SK-N-SH treated with all-trans-retinoic acid at 6 μM for 48 hours (cell line): ENCODE results near the gene NUDT7.

Experiments
- ATAC-seq: fragments of 200-7000 bp; cut with Tn5 transposase; 3 replicates; pipeline ENCODE4 v1.9.1; 2020; ENCODE audit warnings: mild to moderate bottlenecking, moderate library complexity
- BACH2 ChIP-seq: fragments of 250-450 bp; sonication (Bioruptor Pico); IDR thresholded peaks from 2 replicates; pipeline ENCODE4 v1.9.0; 2021; ENCODE audit warnings: mild to moderate bottlenecking, borderline replicate concordance
- ESRRG ChIP-seq: fragments of 250-450 bp; sonication (Bioruptor Pico); IDR thresholded peaks from 2 replicates; pipeline ENCODE4 v1.6.1; 2021; ENCODE audit warnings: mild to moderate bottlenecking
- GLIS3 ChIP-seq: fragments of 250-450 bp; sonication (Bioruptor Pico); IDR thresholded peaks from 2 replicates; pipeline ENCODE4 v1.5.0; 2020; ENCODE audit warnings: mild to moderate bottlenecking, moderate library complexity
- ISL1 ChIP-seq: fragments of 250-450 bp; sonication (Bioruptor Pico); IDR thresholded peaks from 2 replicates; pipeline ENCODE4 v2.1.2; 2022; ENCODE audit warnings: mild to moderate bottlenecking, moderate library complexity
- OSR1 ChIP-seq: fragments of 250-450 bp; sonication (Bioruptor Pico); IDR thresholded peaks from 2 replicates; pipeline ENCODE4 v1.8.0; 2022; ENCODE audit warnings: moderate library complexity, mild to moderate bottlenecking, inconsistent platforms
- POU6F1 ChIP-seq: fragments of 250-450 bp; sonication (Bioruptor Pico); IDR thresholded peaks from 2 replicates; pipeline ENCODE4 v1.8.0; 2021; ENCODE audit warnings: low read depth, mild to moderate bottlenecking, moderate library complexity, borderline replicate concordance
- PPARA ChIP-seq: fragments of 250-450 bp; sonication (Bioruptor Pico); IDR thresholded peaks from 2 replicates; pipeline ENCODE4 v1.5.0; 2020; ENCODE audit warnings: mild to moderate bottlenecking, borderline replicate concordance
- RARB ChIP-seq: fragments of 250-450 bp; sonication (Bioruptor Pico); IDR thresholded peaks from 2 replicates; pipeline ENCODE4 v1.8.0; 2021; ENCODE audit warnings: mild to moderate bottlenecking, moderate library complexity
- SNAI2 ChIP-seq: fragments of 250-450 bp; sonication (Bioruptor Pico); IDR thresholded peaks from 2 replicates; pipeline ENCODE4 v1.5.0; 2020; ENCODE audit warnings: mild to moderate bottlenecking, moderate library complexity
- TCF4 ChIP-seq: fragments of 250-450 bp; sonication (Bioruptor Pico); IDR thresholded peaks from 2 replicates; pipeline ENCODE4 v1.8.0; 2021; ENCODE audit warnings: mild to moderate bottlenecking, moderate library complexity, borderline replicate concordance
- TSHZ2 ChIP-seq: fragments of 250-450 bp; sonication (Bioruptor Pico); IDR thresholded peaks from 2 replicates; pipeline ENCODE4 v1.5.0; 2020; ENCODE audit warnings: mild to moderate bottlenecking, moderate library complexity
- ZC3H10 ChIP-seq: fragments of 250-450 bp; sonication (Bioruptor Pico); IDR thresholded peaks from 2 replicates; pipeline ENCODE4 v1.5.1; 2021; ENCODE audit warnings: mild to moderate bottlenecking, moderate library complexity
- ZFP3 ChIP-seq: fragments of 250-450 bp; sonication (Bioruptor Pico); IDR thresholded peaks from 2 replicates; pipeline ENCODE4 v1.5.0; 2020; ENCODE audit warnings: mild to moderate bottlenecking, moderate library complexity
- ZNF565 ChIP-seq: fragments of 450-650 bp; formaldehyde crosslinking; conservative IDR thresholded peaks from 2 replicates; pipeline ENCODE4 v1.5.0; 2020; ENCODE audit warnings: low read depth, mild to moderate bottlenecking, moderate library complexity
- ZNF70 ChIP-seq: fragments of 450-650 bp; formaldehyde crosslinking; IDR thresholded peaks from 2 replicates; pipeline ENCODE4 v1.5.0; 2020; ENCODE audit warnings: mild to moderate bottlenecking, moderate library complexity
- ZNF8 ChIP-seq: fragments of 450-650 bp; formaldehyde crosslinking; IDR thresholded peaks from 2 replicates; pipeline ENCODE4 v1.5.0; 2020; ENCODE audit warnings: mild to moderate bottlenecking, moderate library complexity
- TF ChIP-seq, protein P1 (sequence below): fragments of 250-450 bp; sonication (Bioruptor Pico); IDR thresholded peaks from 2 replicates; pipeline ENCODE4 v1.8.0; 2020; ENCODE audit warnings: mild to moderate bottlenecking, moderate library complexity, borderline replicate concordance
- TF ChIP-seq, protein P2 (sequence below): fragments of 250-450 bp; sonication (Bioruptor Pico); IDR thresholded peaks from 2 replicates; pipeline ENCODE4 v1.5.1; 2020; ENCODE audit warnings: low read depth, mild to moderate bottlenecking, moderate library complexity
- TF ChIP-seq, protein P3 (sequence below): fragments of 250-450 bp; sonication (Bioruptor Pico); IDR thresholded peaks from 2 replicates; pipeline ENCODE4 v1.5.1; 2021; ENCODE audit warnings: mild to moderate bottlenecking, moderate library complexity

Gene NUDT7

GRCh38 chr16:77715145-77715544, 7.2 kb upstream of the NUDT7 start (continued):
- TF ChIP-seq, protein P1, sequence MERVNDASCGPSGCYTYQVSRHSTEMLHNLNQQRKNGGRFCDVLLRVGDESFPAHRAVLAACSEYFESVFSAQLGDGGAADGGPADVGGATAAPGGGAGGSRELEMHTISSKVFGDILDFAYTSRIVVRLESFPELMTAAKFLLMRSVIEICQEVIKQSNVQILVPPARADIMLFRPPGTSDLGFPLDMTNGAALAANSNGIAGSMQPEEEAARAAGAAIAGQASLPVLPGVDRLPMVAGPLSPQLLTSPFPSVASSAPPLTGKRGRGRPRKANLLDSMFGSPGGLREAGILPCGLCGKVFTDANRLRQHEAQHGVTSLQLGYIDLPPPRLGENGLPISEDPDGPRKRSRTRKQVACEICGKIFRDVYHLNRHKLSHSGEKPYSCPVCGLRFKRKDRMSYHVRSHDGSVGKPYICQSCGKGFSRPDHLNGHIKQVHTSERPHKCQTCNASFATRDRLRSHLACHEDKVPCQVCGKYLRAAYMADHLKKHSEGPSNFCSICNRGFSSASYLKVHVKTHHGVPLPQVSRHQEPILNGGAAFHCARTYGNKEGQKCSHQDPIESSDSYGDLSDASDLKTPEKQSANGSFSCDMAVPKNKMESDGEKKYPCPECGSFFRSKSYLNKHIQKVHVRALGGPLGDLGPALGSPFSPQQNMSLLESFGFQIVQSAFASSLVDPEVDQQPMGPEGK (CRISPR knock-in tag), result no peak
- TF ChIP-seq TSHZ2 (CRISPR knock-in tag), result no peak
- TF ChIP-seq, all 23 proteins: peak for 0

DNA sequence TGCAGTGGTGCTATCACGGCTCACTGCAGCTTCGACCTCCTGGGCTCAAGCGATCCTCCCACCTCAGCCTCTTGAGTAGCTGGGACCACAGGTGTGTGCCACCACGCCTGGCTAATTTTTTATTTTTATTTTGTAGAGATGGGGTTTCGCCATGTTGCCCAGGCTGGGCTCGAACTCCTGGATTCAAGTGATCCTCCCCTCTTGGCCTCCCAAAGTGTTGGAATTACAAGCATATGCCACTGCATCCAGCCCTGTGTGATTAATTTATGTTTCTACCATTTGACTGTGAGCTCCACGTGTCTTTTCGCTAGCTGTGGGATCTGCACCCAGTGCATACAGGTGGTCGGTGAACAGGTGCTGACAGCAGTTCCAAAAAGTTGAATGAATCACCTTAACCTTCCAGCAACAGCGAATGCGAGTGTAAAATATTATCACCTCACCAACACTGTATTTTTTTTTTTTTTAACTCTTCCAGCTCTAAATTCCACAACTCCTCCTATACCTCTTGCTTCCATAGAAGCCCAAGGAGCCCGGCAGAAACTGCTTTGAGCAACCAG, 484 bp upstream of the NUDT7 start:
- TF ChIP-seq SNAI2 (CRISPR knock-in tag) (no peak), TCF4 (CRISPR knock-in tag) (no peak), BACH2 (CRISPR knock-in tag) (no peak), PPARA (CRISPR knock-in tag) (no peak), ZNF8 (CRISPR knock-in tag) (no peak), OSR1 (CRISPR knock-in tag) (no peak), ZC3H10 (no peak), ZFP3 (CRISPR knock-in tag) (no peak)
- no peak for ATAC-seq

GRCh38 chr16:77723108-77723514, 797 bp downstream of the NUDT7 start:
- ATAC-seq, result peak; percentile 55
- TF ChIP-seq ZNF70 (CRISPR knock-in tag) (no peak), TCF4 (CRISPR knock-in tag) (peak; percentile 26; the same call in 1 of the 2 replicates)
- TF ChIP-seq, all 23 proteins: peak for 1

- no peak for ATAC-seq
- TF ChIP-seq GLIS3 (CRISPR knock-in tag), result no peak
- no peak for TF ChIP-seq ZNF565
- TF ChIP-seq, protein P2, sequence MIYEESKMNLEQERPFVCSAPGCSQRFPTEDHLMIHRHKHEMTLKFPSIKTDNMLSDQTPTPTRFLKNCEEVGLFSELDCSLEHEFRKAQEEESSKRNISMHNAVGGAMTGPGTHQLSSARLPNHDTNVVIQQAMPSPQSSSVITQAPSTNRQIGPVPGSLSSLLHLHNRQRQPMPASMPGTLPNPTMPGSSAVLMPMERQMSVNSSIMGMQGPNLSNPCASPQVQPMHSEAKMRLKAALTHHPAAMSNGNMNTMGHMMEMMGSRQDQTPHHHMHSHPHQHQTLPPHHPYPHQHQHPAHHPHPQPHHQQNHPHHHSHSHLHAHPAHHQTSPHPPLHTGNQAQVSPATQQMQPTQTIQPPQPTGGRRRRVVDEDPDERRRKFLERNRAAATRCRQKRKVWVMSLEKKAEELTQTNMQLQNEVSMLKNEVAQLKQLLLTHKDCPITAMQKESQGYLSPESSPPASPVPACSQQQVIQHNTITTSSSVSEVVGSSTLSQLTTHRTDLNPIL (CRISPR knock-in tag), result no peak
- TF ChIP-seq ZNF70 (CRISPR knock-in tag), result no peak
- TF ChIP-seq BACH2 (CRISPR knock-in tag), result no peak
- TF ChIP-seq TSHZ2 (CRISPR knock-in tag), result no peak
- TF ChIP-seq, protein P3, sequence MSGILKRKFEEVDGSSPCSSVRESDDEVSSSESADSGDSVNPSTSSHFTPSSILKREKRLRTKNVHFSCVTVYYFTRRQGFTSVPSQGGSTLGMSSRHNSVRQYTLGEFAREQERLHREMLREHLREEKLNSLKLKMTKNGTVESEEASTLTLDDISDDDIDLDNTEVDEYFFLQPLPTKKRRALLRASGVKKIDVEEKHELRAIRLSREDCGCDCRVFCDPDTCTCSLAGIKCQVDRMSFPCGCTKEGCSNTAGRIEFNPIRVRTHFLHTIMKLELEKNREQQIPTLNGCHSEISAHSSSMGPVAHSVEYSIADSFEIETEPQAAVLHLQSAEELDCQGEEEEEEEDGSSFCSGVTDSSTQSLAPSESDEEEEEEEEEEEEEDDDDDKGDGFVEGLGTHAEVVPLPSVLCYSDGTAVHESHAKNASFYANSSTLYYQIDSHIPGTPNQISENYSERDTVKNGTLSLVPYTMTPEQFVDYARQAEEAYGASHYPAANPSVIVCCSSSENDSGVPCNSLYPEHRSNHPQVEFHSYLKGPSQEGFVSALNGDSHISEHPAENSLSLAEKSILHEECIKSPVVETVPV (CRISPR knock-in tag), result no peak
- TF ChIP-seq ISL1 (CRISPR knock-in tag), result no peak
- no peak for TF ChIP-seq ESRRG (CRISPR knock-in tag)
- TF ChIP-seq POU6F1, result no peak
- no peak for TF ChIP-seq RARB (CRISPR knock-in tag)
- TF ChIP-seq ZC3H10, result no peak
- no peak for TF ChIP-seq ZNF8 (CRISPR knock-in tag)
- TF ChIP-seq, protein P1 (CRISPR knock-in tag), result no peak
- TF ChIP-seq, all 23 proteins: peak for 0
Observed at GRCh38 chr16:77724174-77724573, 1.9 kb downstream of the NUDT7 start.
